WTC11 (cell line): ENCODE data around the gene SENP7. TPM values are rescaled to one million over a fixed set of nuclear protein-coding genes. Genes with fewer than 3 reads are reported as not detected.

Experiments used
- ATAC-seq: fragments of 200-7000 bp; cut with Tn5 transposase; 2 replicates; pipeline ENCODE4 v1.10.0; 2021; ENCODE audit warnings: mild to moderate bottlenecking, moderate library complexity
- CTCF ChIA-PET: fragments of 300-600 bp; sonication (Branson Sonifier 250); formaldehyde crosslinking; loops from one replicate; lab custom pipeline; 2021; ENCODE audit warnings: antibody characterized with exemption; lab: Charles Lee
- POLR2A ChIA-PET: fragments of 350-600 bp; sonication (Branson Sonifier 250); formaldehyde crosslinking; loops from one replicate; lab custom pipeline; 2021; ENCODE audit warnings: antibody characterized with exemption; lab: Charles Lee
- DNase-seq: peaks from one replicate; pipeline ENCODE4 v3.0.0; 2021; ENCODE audit warnings: low spot score
- H3K27ac Mint-ChIP-seq: 2 replicates; pipeline ENCODE4 v1.8.0; 2021; ENCODE audit warnings: mixed read lengths
- H3K27me3 Mint-ChIP-seq: 2 replicates; pipeline ENCODE4 v1.8.0; 2021; ENCODE audit warnings: low read depth, mild to moderate bottlenecking, moderate library complexity, mixed read lengths
- H3K36me3 Mint-ChIP-seq: 2 replicates; pipeline ENCODE4 v1.8.0; 2021; ENCODE audit warnings: mixed read lengths
- H3K4me1 Mint-ChIP-seq: 2 replicates; pipeline ENCODE4 v1.8.0; 2022; ENCODE audit warnings: mixed read lengths
- H3K4me3 Mint-ChIP-seq: 2 replicates; pipeline ENCODE4 v1.8.0; 2021; ENCODE audit warnings: mild to moderate bottlenecking, moderate library complexity, mixed read lengths
- H3K9me3 Mint-ChIP-seq: 2 replicates; pipeline ENCODE4 v1.8.0; 2021; ENCODE audit warnings: mixed read lengths
- CTCF ChIP-seq: fragments of 200-600 bp; IDR thresholded peaks from 2 replicates; pipeline ENCODE4 v1.8.0; 2022; ENCODE audit warnings: antibody characterized with exemption
- E2F4 ChIP-seq: sonication (generic); formaldehyde crosslinking; IDR thresholded peaks from 2 replicates; pipeline ENCODE4 v1.8.1; 2022; ENCODE audit warnings: low read depth, mild to moderate bottlenecking, moderate library complexity, missing genetic modification reagents, borderline replicate concordance
- ESRRA ChIP-seq: sonication (generic); formaldehyde crosslinking; IDR thresholded peaks from 2 replicates; pipeline ENCODE4 v1.8.1; 2022; ENCODE audit warnings: mild to moderate bottlenecking, missing genetic modification reagents, borderline replicate concordance
- GABPB1 ChIP-seq: sonication (generic); formaldehyde crosslinking; IDR thresholded peaks from 2 replicates; pipeline ENCODE4 v1.8.1; 2023; ENCODE audit warnings: mild to moderate bottlenecking, missing genetic modification reagents
- GRHL2 ChIP-seq: fragments of 250-450 bp; sonication (Bioruptor Pico); IDR thresholded peaks from 2 replicates; pipeline ENCODE4 v1.8.0; 2022; ENCODE audit warnings: mild to moderate bottlenecking, moderate library complexity; ENCODE audit not compliant: insufficient replicate concordance, severe bottlenecking
- MXD4 ChIP-seq: fragments of 250-450 bp; sonication (Bioruptor Pico); IDR thresholded peaks from 2 replicates; pipeline ENCODE4 v1.8.0; 2021; ENCODE audit warnings: mild to moderate bottlenecking, moderate library complexity, borderline replicate concordance
- MYBL2 ChIP-seq: sonication (generic); formaldehyde crosslinking; IDR thresholded peaks from 2 replicates; pipeline ENCODE4 v1.8.1; 2023; ENCODE audit warnings: mild to moderate bottlenecking, moderate library complexity, missing genetic modification reagents
- SMAD4 ChIP-seq: sonication (generic); formaldehyde crosslinking; IDR thresholded peaks from 2 replicates; pipeline ENCODE4 v1.8.0; 2022; ENCODE audit warnings: mild to moderate bottlenecking, missing genetic modification reagents
- TEAD1 ChIP-seq: sonication (generic); formaldehyde crosslinking; IDR thresholded peaks from 2 replicates; pipeline ENCODE4 v1.8.0; 2022; ENCODE audit warnings: mild to moderate bottlenecking, missing genetic modification reagents
- TEAD4 ChIP-seq: sonication (generic); formaldehyde crosslinking; IDR thresholded peaks from 2 replicates; pipeline ENCODE4 v1.8.0; 2022; ENCODE audit warnings: mild to moderate bottlenecking, missing genetic modification reagents
- ZNF232 ChIP-seq: sonication (generic); formaldehyde crosslinking; IDR thresholded peaks from 2 replicates; pipeline ENCODE4 v1.8.0; 2022; ENCODE audit warnings: mild to moderate bottlenecking, missing genetic modification reagents
- ZNF396 ChIP-seq: fragments of 250-450 bp; sonication (Bioruptor Pico); IDR thresholded peaks from 2 replicates; pipeline ENCODE4 v1.8.0; 2021; ENCODE audit warnings: mild to moderate bottlenecking, moderate library complexity, borderline replicate concordance
- total RNA-seq: library from RNA; stranded (reverse); gene quantifications from 3 replicates; pipeline ENCODE4 v1.2.3, GENCODE V29; 2021
- TF ChIP-seq, protein P1 (sequence below): fragments of 250-450 bp; sonication (Bioruptor Pico); IDR thresholded peaks from 2 replicates; pipeline ENCODE4 v2.1.2; 2022; ENCODE audit warnings: mild to moderate bottlenecking, moderate library complexity
- TF ChIP-seq, protein P2 (sequence below): fragments of 250-450 bp; sonication (Bioruptor Pico); IDR thresholded peaks from 2 replicates; pipeline ENCODE4 v1.9.0; 2021; ENCODE audit warnings: mild to moderate bottlenecking, borderline replicate concordance
- TF ChIP-seq, protein P3 (sequence below): fragments of 250-450 bp; sonication (Bioruptor Pico); IDR thresholded peaks from 2 replicates; pipeline ENCODE4 v1.9.0; 2021; ENCODE audit warnings: mild to moderate bottlenecking
- TF ChIP-seq, protein P4 (sequence below): fragments of 250-450 bp; sonication (Bioruptor Pico); IDR thresholded peaks from 2 replicates; pipeline ENCODE4 v1.9.0; 2021; ENCODE audit warnings: moderate library complexity, mild to moderate bottlenecking, inconsistent platforms, borderline replicate concordance

SENP7 gene
- total RNA-seq, 1 experiment from 2014 or later = 10.5 TPM

- no peak for TF ChIP-seq E2F4
These were observed 131.2 kb downstream of the SENP7 start (continued) for GRCh38 chr3:101381809-101382208.

DNA sequence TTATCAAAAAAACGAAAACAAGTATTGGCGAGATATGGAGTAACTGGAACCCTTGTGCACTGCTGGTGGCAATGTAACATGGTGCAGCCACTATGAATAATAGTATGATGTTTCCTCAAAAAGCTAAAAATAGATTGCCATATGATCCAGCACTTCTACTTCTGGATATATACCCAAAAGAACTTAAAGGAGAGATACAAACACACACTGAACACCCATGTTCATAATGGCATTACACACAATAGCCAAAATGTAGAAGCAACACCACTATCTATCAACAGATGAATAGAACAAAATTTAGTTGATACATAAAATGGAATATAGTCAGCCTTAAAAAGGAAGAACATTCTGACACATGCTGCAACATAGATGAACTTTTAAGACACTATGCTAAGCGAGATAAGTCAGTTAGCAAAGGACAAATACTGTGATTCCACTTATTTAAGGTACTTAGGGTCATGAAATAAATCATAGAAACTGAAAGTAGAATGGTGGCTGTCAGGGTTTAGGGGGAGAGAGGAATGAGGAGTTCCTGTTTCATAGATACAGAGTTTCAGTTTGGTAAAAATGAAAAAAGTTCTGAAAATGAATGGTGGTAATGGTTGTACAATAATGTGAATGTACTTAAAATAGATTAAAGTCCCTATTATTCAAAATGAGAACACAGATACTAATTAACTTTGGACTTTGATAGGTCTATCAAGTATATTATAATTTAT lies 133.2 kb downstream of the SENP7 start:
- Mint-ChIP-seq H3K4me3 (no peak overlapping the region), H3K4me1 (peaks cover 9% of the 10 kb centered on the region), H3K27me3 (no peaks in the 10 kb centered on the region), H3K27ac (no peak overlapping the region), H3K9me3 (no peaks in the 10 kb centered on the region), H3K36me3 (no peaks in the 10 kb centered on the region)
- ATAC-seq = no peak
- TF ChIP-seq, protein P1, sequence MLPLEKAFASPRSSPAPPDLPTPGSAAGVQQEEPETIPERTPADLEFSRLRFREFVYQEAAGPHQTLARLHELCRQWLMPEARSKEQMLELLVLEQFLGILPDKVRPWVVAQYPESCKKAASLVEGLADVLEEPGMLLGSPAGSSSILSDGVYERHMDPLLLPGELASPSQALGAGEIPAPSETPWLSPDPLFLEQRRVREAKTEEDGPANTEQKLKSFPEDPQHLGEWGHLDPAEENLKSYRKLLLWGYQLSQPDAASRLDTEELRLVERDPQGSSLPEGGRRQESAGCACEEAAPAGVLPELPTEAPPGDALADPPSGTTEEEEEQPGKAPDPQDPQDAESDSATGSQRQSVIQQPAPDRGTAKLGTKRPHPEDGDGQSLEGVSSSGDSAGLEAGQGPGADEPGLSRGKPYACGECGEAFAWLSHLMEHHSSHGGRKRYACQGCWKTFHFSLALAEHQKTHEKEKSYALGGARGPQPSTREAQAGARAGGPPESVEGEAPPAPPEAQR (CRISPR knock-in tag) = no peak
- TF ChIP-seq, protein P2, sequence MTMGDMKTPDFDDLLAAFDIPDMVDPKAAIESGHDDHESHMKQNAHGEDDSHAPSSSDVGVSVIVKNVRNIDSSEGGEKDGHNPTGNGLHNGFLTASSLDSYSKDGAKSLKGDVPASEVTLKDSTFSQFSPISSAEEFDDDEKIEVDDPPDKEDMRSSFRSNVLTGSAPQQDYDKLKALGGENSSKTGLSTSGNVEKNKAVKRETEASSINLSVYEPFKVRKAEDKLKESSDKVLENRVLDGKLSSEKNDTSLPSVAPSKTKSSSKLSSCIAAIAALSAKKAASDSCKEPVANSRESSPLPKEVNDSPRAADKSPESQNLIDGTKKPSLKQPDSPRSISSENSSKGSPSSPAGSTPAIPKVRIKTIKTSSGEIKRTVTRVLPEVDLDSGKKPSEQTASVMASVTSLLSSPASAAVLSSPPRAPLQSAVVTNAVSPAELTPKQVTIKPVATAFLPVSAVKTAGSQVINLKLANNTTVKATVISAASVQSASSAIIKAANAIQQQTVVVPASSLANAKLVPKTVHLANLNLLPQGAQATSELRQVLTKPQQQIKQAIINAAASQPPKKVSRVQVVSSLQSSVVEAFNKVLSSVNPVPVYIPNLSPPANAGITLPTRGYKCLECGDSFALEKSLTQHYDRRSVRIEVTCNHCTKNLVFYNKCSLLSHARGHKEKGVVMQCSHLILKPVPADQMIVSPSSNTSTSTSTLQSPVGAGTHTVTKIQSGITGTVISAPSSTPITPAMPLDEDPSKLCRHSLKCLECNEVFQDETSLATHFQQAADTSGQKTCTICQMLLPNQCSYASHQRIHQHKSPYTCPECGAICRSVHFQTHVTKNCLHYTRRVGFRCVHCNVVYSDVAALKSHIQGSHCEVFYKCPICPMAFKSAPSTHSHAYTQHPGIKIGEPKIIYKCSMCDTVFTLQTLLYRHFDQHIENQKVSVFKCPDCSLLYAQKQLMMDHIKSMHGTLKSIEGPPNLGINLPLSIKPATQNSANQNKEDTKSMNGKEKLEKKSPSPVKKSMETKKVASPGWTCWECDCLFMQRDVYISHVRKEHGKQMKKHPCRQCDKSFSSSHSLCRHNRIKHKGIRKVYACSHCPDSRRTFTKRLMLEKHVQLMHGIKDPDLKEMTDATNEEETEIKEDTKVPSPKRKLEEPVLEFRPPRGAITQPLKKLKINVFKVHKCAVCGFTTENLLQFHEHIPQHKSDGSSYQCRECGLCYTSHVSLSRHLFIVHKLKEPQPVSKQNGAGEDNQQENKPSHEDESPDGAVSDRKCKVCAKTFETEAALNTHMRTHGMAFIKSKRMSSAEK (CRISPR knock-in tag) = no peak
- TF ChIP-seq CTCF (no peak), SMAD4 (CRISPR knock-in tag) (no peak)
- TF ChIP-seq, protein P3, sequence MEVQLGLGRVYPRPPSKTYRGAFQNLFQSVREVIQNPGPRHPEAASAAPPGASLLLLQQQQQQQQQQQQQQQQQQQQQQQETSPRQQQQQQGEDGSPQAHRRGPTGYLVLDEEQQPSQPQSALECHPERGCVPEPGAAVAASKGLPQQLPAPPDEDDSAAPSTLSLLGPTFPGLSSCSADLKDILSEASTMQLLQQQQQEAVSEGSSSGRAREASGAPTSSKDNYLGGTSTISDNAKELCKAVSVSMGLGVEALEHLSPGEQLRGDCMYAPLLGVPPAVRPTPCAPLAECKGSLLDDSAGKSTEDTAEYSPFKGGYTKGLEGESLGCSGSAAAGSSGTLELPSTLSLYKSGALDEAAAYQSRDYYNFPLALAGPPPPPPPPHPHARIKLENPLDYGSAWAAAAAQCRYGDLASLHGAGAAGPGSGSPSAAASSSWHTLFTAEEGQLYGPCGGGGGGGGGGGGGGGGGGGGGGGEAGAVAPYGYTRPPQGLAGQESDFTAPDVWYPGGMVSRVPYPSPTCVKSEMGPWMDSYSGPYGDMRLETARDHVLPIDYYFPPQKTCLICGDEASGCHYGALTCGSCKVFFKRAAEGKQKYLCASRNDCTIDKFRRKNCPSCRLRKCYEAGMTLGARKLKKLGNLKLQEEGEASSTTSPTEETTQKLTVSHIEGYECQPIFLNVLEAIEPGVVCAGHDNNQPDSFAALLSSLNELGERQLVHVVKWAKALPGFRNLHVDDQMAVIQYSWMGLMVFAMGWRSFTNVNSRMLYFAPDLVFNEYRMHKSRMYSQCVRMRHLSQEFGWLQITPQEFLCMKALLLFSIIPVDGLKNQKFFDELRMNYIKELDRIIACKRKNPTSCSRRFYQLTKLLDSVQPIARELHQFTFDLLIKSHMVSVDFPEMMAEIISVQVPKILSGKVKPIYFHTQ = no peak
- TF ChIP-seq, protein P4, sequence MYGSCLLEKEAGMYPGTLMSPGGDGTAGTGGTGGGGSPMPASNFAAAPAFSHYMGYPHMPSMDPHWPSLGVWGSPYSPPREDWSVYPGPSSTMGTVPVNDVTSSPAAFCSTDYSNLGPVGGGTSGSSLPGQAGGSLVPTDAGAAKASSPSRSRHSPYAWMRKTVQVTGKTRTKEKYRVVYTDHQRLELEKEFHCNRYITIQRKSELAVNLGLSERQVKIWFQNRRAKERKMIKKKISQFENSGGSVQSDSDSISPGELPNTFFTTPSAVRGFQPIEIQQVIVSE (CRISPR knock-in tag) = no peak
- CTCF ChIA-PET = no interaction called here
- no peak for DNase-seq
- POLR2A ChIA-PET = no interaction called here

DNA sequence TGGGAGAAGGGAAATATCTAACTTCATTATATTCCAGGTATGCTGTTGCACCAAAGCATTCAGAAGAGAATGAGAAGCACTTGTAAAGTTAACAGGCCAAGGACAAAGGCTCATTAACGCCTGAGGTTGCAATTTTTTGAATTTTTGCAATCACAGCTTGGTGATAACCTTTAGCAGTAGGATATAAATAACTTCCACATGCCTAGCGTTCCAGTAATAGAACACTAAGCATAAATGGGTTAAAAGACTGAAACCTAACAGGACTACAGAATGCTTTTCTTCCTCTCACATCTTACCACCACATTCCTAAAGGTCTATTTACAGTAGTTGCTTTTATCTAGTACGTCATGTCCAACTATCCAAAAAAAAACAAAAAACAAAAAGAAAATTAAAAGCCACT lies 135.2 kb downstream of the SENP7 start:
- Mint-ChIP-seq H3K27ac (0 out of 2 replicates have a peak overlapping the region, but pooled peaks have one; percentile 2), H3K4me1 (peaks cover 2% of the 10 kb centered on the region; the same call in 1 of the 2 replicates), H3K4me3 (no peak overlapping the region), H3K36me3 (no peaks in the 10 kb centered on the region), H3K27me3 (no peaks in the 10 kb centered on the region), H3K9me3 (no peaks in the 10 kb centered on the region)
- POLR2A ChIA-PET = no interaction called here
- CTCF ChIA-PET = interaction anchor here (0.6 to 0.7 kb wide), 2 partner anchors 76 to 915 kb away, joined by 3 read pairs; no protein-coding TSS in a partner anchor
- DNase-seq (no peak), ATAC-seq (no peak)
- TF ChIP-seq, protein P1 (CRISPR knock-in tag) = no peak
- TF ChIP-seq TEAD1 (no peak), ZNF396 (CRISPR knock-in tag) (no peak), MXD4 (CRISPR knock-in tag) (no peak), GRHL2 (CRISPR knock-in tag) (no peak), ESRRA (CRISPR knock-in tag) (no peak), GABPB1 (CRISPR knock-in tag) (no peak), TEAD4 (CRISPR knock-in tag) (no peak), ZNF232 (no peak), MYBL2 (CRISPR knock-in tag) (no peak)
